Measurements from ENCODE around the gene ITGB3BP.
"Not testable (repeated sequence)": the region's sequence is repeated elsewhere in the genome, so short reads cannot be mapped to it uniquely, and the experiment has no call there.

The ITGB3BP gene, protein sequence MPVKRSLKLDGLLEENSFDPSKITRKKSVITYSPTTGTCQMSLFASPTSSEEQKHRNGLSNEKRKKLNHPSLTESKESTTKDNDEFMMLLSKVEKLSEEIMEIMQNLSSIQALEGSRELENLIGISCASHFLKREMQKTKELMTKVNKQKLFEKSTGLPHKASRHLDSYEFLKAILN

DNA sequence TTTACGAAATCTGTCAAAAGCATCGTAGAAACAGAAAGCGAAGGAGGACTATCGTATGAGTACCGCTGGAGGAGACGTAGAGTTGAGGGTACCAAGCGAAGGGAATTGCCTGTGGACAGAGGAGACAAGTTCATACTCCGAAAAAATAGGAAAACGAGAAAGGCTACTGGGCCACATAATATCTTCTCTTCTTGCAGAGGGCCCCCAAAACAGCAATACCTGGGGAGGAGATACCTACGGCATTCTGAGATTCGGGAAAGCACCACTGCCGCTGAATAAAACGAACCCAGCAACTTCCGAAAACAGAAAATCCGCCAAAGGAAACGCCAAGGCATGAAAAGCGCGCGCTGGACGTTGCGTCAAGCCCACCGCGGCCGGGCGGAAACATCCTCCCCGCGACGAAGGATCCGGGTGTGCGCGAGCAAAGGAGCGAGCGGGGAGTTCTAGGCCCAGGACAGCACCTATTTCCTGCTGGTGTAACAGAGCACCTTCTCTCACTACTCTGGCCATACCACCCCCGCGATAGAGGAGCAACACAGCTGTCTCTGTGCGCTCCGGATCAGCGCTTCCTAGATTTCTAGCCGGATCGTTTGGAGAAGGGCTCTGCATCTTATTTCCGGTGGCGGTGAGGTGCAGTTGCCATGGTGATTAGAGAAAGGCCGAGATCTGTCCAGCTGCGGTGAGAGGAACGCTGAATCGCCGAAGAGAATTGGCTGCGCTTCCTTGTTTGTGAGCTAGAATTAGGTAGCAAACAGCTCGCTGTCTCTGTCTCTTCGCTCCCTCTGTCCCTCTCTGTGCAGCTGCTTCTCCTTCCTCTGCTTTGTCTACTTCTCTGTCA is at the start of gene ITGB3BP, which contains the start of gene EFCAB7:
Gene ITGB3BP (minus strand): TSS at position 335 of the 838 bp plus-strand sequence. CDS start 92 bp downstream, at position 243.
Gene EFCAB7 (plus strand): TSS at position 635 of the 838 bp plus-strand sequence. CDS start 2,048 bp downstream, outside the sequence.
- DNase-seq (ENCODE audit: low spot score), result peak; percentile 98

DNA sequence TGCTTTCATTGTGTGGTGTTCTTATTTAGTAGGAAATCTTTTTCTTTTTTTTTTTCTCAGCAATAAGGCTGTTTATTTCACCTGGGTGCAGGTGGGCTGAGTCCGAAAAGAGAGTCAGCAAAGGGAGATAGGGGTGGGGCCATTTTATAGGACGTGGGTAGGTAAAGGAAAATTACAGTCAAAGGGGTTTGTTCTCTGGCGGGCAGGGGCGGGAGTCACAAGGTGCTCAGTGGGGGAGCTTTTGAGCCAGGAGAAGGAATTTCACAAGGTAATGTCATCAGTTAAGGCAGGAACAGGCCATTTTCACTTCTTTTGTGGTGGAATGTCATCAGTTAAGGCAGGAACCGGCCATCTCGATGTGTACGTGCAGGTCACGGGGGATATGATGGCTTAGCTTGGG is 49.7 kb upstream of the ITGB3BP start:
- not testable (repeated sequence) for DNase-seq (ENCODE audit: low spot score)

DNA sequence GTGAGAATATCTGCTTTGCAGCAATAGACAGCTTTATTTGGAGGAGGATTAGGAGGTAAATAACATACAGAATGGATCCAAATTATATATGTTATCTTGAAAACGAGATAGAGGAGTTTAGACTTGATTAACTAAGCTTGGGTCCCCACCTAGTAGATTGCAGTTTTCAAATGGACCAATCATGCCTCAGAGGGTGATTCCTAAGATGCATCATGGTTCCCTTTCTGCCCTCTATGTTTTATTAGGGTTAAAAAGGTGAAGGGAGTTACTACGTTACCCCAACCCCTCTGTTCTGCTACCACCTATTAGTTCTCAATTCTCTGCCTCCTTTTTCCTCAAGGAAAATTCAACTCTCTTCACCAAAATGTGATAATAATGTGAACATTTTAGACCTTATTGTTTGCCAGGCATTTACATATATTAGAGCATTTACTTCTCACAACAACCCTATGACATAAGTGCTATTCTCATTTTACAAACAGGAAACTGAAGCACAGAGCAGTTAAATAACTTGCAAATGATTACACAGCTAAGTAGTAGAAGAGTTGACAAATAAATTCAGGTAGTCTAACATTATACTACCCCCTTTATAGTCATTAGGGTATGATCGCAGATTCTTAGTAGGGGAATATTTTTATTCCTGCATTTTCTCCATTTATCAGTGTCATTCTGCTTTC is 46.8 kb upstream of the ITGB3BP start:
- DNase-seq (ENCODE audit: low spot score), result no peak

DNA sequence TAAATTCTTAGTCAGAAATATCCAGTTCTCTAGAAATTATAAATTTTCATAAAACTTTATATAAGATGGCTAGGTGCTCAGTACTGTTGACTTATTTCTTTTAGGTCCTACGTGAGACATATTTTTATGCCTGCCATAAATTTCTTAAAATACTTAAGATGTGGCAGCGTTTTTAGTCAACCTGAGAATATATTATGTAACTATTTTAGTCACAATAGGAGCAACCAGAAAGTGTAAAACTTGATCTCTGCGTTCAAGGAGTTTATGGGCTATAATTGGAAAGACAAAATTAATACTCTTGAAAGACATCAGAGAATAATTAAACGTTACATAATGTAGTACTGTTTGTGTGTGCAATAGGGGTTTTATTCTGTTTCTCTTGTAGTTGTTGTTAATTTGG is 46.0 kb upstream of the ITGB3BP start:
- no peak for DNase-seq (ENCODE audit: low spot score)

DNA sequence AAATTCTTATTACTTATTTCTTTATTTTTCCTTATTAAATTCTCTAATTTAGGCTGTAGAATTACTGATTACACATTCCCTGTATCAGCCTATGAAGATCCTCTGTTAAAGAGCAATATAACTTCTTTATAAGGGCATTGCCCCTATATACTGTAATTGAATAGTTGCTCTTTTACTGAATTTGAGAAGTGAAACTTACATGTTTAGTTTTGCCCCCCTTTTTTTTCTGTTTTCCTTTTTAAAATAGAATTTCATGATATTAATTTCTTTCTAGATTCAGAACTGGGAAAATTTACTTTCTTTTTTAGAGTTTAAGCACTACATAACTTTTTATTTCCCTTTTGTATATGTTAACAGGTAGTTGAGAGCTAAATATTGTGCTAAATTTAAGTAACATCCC is 40.7 kb upstream of the ITGB3BP start:
- DNase-seq (ENCODE audit: low spot score), result no peak

DNA sequence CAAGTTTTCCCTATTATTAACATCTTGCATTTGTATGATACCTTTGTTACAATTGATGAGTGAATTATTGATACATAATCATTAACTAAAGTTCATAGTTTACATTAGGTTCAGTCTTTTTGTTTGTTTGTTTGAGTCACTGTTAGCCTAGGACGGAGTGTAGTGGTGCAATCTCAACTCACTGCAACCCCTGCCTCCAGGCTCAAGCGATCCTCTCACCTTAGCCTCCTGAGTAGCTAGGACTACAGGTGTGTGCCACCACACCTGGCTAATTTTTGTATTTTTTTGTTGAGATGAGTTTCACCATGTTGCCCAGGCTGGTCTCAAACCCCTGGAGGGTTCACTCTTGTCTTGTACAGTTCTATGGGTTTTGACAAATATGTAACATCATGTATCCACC is 36.3 kb upstream of the ITGB3BP start:
- no peak for DNase-seq (ENCODE audit: low spot score)

DNA sequence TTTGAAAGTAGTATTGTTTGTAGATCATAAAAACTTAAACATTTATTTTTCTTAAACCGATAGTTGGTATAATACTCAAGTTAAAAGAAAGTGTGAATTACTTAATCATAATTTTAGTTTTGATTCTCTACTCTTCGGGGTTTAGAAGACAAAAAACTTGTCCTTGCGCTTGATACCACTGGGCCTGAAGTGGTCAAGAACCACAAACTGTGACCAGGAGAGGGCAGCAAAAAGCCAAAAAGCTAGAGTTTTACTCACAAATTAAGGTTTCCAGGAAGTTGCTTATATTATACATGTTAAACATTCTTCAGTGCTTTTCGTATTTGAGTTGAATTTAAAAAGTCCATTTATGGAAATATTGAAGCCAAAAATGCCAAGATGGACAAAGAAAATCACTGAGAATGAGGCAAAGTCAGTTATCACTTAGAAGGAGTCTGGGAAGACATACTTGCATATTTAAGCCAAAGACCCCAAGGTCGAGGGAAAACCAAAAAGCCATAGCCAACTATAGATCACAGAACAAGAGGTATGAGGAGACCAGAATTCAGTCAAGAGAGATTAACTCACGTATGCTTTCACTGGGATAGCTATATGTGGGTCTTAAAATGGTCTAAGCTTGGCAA is 34.5 kb upstream of the ITGB3BP start:
- peak; percentile 71 for DNase-seq (ENCODE audit: low spot score)

DNA sequence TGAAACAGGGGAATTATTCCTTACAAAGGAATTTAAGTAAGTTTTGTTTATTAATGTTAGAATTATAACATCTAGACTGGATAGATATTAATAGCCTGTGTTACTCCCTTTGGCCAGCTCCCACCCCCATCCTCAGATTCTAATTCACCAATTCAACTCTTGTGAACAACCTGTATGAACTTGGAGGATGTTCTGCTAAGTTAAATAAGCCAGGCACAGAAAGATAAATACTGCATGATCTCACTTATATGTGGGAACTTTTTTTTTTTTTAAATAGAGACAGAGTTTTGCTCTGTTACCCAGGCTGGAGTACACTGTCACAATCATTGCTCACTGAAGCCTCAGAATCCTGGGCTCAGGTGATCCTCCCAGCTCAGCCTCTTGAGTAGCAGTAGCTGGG is 32.5 kb upstream of the ITGB3BP start:
- DNase-seq (ENCODE audit: low spot score), result no peak

DNA sequence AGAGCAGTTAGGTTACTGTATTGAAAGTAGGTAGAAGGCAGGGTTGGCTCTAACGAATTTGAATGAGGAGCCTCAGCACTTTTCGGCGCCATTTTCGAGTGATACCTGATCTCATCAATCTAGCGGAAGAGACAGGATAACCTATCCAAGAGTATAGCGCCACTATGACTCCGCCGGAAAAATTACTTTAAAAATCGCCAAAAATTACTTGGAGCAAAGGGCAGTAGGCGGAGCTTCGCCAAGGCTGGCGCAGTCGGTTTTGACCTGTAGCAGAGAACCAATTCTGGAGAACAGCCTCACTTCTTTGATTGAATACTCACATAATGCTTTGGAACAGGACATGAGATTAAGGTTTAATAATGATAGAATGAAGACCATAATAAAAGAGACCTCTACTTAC is 25.9 kb upstream of the ITGB3BP start:
- no peak for DNase-seq (ENCODE audit: low spot score)

DNA sequence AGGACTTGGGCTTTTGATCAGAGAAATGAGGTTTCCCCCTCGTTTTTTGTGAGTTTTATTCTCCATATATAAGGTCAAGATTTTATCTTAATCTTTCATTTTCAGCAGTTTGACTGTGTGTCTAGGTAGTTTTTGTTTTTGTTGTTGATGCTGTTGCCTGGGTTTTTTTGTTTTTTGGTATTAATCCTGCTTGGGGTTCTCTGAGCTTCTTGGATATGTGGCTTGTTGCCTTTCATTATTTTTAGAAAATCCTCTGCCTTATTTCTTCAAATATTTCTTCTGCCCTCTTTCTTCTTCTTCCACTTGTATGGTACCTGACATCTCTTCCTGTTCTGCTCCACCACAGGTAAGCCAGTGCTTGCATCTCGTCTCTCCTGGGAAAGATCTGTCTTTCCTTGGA is 25.3 kb upstream of the ITGB3BP start:
- no peak for DNase-seq (ENCODE audit: low spot score)

DNA sequence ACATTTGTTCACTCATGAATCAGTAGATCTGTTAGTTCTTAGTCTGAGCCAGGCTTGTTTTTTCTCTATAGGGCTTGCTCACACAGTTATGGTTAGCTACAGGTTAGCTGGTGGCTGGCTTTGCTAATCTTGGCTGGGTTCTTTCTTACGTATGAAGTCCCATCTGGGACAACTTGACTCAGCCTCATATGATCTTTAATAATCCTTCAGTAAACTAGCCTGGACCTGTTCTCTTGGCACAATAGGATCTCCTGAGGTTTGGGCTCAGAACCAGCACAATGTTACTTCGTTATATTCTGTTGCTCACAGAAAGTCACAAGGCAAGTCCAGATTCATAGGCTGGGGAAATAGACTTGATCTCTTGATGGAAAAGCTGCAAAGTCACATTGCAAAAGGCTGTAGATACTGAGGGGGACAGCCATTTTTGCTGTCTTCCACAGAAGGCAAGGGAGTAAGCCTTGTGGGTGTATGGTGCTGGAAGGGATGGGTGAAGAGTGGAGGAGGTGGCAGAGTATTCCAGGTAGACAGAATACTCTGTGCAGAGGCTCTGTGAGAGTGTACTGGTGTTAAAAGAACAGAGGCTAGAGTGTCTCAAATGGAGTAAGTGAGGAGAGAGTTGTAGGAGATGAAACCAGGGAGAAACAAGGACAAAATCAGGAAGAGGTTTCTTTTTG is 24.7 kb upstream of the ITGB3BP start:
- no peak for DNase-seq (ENCODE audit: low spot score)

DNA sequence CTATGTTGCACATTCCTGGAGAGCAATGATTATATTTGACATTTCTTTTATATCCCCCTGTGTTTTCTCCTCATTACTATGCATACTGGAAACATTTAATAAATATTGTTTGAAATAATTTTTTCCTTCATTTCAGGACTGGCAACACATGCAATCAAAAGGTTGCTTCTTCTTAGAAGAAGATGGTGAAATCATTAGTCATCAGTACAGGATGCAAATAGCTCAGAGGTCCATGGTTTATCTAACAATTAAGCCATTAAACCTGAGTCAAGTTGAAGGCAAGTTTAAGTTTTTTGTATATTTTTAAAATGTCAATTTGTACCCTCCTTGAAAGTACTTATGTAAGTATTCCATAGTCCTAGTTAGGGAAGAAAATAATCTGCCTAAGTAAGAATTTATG is 22.8 kb upstream of the ITGB3BP start:
- no peak for DNase-seq (ENCODE audit: low spot score)

DNA sequence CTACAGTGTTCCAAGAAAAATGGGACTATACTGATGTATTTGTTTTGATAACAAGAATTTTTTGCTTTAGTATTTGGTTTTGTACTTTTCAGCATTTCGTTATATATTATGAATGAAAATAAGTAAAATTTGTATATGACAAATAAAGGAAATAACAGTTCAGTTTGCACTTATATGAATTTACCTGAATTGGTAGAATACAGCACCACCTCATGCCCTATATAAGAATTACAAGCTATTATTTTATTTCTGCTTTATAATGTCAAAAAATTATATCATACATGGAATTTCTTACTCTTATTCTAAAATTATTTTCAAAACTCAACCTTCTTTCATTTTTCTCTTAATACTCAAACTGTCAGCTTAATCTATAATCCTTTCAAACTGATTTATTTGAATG is 14.9 kb upstream of the ITGB3BP start:
- DNase-seq (ENCODE audit: low spot score), result peak; percentile 37

DNA sequence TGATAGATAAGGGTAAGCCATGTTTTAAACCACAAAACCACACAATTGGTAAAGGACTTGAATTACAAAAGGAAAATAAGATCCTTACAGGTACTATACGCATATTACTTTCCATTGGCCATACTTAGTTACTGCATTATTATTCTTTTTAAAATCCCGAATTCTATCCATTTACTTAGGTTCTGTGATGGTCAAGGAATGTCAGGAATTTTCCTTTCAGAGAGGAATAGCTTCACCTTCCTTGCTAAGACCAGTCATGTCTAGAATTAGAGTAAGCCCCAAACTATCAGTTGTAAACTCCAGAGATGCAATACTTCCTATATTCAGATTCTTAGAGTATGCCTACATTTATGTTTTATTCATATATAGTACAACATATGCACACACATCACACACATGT is 14.0 kb upstream of the ITGB3BP start:
- DNase-seq (ENCODE audit: low spot score), result no peak

DNA sequence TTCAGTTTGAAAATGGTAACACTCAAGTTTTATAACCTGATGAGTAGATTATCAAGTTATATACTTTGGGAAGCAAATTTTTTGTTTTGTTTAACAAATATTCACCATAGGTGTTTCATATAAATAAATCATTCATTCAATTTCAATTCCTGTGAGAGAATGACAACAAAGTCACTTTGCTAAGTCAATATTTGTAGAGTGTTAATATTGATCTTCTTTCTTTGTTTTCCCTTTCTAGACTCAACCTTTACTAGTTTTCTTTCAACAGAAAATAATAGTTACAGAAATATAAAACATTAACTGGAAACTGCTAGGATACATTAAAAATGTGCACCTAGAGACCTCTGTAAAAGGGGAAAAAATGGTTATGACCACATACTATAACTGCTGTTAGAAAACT is 11.4 kb upstream of the ITGB3BP start:
- no peak for DNase-seq (ENCODE audit: low spot score)

DNA sequence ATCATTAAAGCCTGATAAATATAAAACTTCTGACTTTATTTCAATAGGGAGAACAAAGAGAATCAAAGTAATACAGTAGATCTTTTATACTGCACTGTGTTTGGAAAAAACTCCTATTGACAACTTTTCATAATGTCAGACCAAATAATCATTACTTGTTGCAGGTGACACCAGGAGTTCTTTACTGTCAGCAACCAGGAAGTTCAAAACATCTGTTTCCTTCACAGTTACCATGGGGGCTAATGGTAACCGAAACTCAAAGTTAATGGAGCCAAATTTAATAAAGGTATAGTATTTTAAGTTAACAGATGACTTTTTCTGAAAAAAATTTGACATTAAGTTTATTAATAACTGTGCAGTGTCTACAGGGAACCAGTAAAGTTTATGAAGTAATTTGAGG is 10.9 kb upstream of the ITGB3BP start:
- peak; percentile 8 for DNase-seq (ENCODE audit: low spot score)

DNA sequence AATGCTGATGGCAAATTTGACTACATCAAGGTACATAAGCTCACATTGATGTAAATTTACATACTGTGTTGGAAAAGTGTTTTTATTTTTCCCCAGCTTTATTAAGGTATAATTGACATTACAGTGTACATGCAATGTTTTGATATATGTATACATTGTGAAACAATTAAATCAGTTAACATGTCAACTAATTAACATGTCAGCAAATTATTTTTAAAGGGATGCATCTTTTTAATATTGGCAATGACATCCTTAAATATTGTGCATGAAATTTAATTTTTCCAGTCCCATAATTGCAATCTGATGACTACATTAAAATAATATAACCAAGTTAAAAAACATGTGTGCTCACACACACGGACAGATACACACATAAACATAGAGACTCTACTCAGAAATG is 9.7 kb upstream of the ITGB3BP start:
- DNase-seq (ENCODE audit: low spot score), result no peak

DNA sequence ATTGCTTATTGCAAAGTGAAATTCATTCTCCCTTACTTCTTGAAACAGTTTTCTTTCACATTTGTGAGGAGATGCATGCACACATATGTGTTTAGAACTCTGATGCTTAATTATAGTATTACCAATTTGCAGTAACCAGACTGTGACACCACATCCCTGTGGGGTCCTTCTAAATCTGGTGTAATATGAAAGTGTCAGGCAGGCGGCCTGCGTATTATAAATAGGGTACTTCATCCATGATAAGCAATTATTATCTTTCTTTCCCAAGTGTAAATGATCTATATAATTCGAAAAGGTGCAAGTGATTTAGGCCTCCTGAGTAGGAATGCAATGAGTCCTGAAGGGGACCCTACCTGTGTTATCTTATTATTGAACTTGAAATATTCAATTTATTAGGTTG is 1.2 kb upstream of the ITGB3BP start:
- peak; percentile 57 for DNase-seq (ENCODE audit: low spot score)

DNA sequence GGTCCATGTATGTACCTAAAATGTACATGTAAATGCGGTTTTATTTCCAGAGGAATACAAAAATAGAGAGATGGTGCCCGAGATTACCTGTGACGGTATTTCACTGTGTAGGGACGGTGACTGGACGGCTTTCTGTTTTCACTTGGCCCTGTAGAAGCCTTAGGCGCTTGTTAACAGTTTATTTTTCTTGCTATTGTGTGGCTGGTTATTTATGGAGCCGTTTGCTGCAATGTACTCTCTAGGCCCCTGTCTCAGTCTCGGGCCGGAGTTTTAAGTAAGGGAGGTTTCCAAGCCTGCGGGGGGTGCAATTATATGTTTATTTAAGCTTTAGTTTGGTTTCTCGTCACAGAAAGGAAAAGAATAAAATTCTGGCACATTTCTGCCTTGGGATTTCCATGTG is 713 bp upstream of the ITGB3BP start:
- no peak for DNase-seq (ENCODE audit: low spot score)

DNA sequence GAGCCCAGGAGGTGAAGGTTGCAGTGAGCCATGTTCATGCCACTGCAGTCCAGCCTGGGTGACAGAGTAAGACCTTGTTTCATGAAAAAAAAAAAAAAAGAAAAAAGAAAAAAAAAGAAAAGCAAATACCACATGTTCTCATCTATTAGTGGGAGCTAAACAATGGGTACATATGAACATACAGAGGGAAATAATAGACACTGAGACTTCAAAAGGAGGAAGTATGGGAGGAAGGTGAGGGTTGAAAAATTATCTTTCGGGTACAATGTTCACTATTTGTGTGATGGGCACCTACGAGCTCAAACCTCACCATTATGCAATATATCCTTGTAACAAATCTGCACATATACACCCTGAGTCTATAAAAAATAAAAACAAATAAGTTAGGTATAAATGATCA is 6.4 kb downstream of the ITGB3BP start:
- DNase-seq (ENCODE audit: low spot score), result no peak

DNA sequence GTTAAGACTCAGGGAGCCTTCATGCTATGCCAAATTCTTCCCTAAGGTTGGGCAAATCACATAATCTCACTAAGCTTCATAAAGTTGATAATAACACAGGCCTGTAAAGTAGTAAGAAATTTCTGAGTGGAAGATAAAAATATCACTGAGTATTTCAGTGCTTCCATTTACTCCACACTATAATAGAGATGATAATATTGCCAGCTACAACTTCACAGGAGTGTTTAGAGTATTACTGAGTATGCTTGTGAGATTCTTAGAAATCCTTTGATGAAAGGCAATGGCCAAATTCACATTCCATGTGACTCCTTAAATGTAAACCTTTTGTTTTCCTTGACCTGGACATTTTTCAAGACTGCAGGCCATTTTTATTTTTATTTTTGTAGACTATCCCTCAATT is 10.4 kb downstream of the ITGB3BP start:
- no peak for DNase-seq (ENCODE audit: low spot score)

DNA sequence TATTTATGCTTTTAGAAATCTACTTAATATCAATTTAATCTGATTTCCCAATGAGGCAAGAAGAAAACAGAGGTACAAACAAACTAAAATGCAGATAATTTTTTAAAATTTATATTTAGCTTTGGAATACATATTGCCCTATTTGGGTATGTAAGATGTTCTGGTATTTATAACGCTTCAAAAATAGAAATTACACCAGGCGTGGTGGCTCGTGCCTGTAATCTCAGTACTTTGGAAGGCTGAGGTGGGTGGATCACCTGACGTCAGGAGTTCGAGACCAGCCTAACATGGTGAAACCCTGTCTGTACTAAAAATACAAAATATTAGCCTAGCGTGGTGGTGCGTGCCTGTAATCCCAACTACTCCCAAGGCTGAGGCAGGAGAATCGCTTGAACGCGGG is 13.3 kb downstream of the ITGB3BP start:
- no peak for DNase-seq (ENCODE audit: low spot score)
